ENCODE results near the gene SF3B6.
"Not testable (repeated sequence)": the region's sequence is repeated elsewhere in the genome, so short reads cannot be mapped to it uniquely, and the experiment has no call there.

SF3B6 gene

GRCh38 chr2:24117902-24118301 lies 41.8 kb upstream of the SF3B6 start:
- no peak for DNase-seq (ENCODE audit: insufficient read length, low spot score)
- no peak for TF ChIP-seq CTCF (IDR thresholded peaks at IDR 0.05; ENCODE audit: insufficient read depth, missing control alignments)
- FAIRE-seq = no peak

GRCh38 chr2:24115057-24115456 lies 38.9 kb upstream of the SF3B6 start:
- DNase-seq (ENCODE audit: insufficient read length, low spot score) (no peak), FAIRE-seq (no peak)
- no peak for TF ChIP-seq CTCF (IDR thresholded peaks at IDR 0.05; ENCODE audit: insufficient read depth, missing control alignments)

GRCh38 chr2:24111407-24111901 lies 35.3 kb upstream of the SF3B6 start:
- FAIRE-seq = no peak
- no peak for DNase-seq (ENCODE audit: insufficient read length, low spot score)
- no peak for TF ChIP-seq CTCF (IDR thresholded peaks at IDR 0.05; ENCODE audit: insufficient read depth, missing control alignments)

GRCh38 chr2:24110660-24111303 lies 34.7 kb upstream of the SF3B6 start:
- FAIRE-seq = no peak

GRCh38 chr2:24109431-24109830 lies 33.3 kb upstream of the SF3B6 start:
- DNase-seq (ENCODE audit: insufficient read length, low spot score); FAIRE-seq: not testable (repeated sequence)

More at GRCh38 chr2:24110660-24111303, 34.7 kb upstream of the SF3B6 start:
- TF ChIP-seq CTCF (IDR thresholded peaks at IDR 0.05; ENCODE audit: insufficient read depth, missing control alignments) = no peak
- DNase-seq (ENCODE audit: insufficient read length, low spot score) = no peak

- FAIRE-seq (no peak), DNase-seq (ENCODE audit: insufficient read length, low spot score) (no peak)
- no peak for TF ChIP-seq CTCF (IDR thresholded peaks at IDR 0.05; ENCODE audit: insufficient read depth, missing control alignments)
These were observed 31.2 kb upstream of the SF3B6 start for GRCh38 chr2:24107336-24107735.

GRCh38 chr2:24106786-24107185 lies 30.7 kb upstream of the SF3B6 start:
- DNase-seq (ENCODE audit: insufficient read length, low spot score) (no peak), FAIRE-seq (no peak)
- TF ChIP-seq CTCF (IDR thresholded peaks at IDR 0.05; ENCODE audit: insufficient read depth, missing control alignments) = no peak
